OCI-LY1 (cell line): ENCODE data around the gene CNPY4.

Source experiments
- CTCF ChIP-seq: fragments of 200-600 bp; sonication (generic), shearing (Covaris generic); IDR thresholded peaks from 2 replicates; pipeline ENCODE4 v1.5.1; 2017; ENCODE audit warnings: mild to moderate bottlenecking, antibody characterized with exemption, low read length, moderate library complexity, mixed read lengths
- EZH2 ChIP-seq: fragments of 200-600 bp; sonication (generic), shearing (Covaris generic); IDR thresholded peaks from 2 replicates; pipeline ENCODE4 v1.8.0; 2017; ENCODE audit warnings: borderline replicate concordance, mixed run types, mild to moderate bottlenecking, antibody characterized with exemption, low read length, moderate library complexity, mixed read lengths

- no peak for TF ChIP-seq CTCF
- TF ChIP-seq EZH2, result no peak
These were observed 7.0 kb downstream of the CNPY4 start for GRCh38 chr7:100126239-100126930.
